HuH-7 (cell line): ENCODE data around the gene HOXB3.

Source experiments
- DNase-seq: peaks from one replicate; pipeline ENCODE4 v3.0.0; 2011; ENCODE audit warnings: low spot score

Gene HOXB3

DNA sequence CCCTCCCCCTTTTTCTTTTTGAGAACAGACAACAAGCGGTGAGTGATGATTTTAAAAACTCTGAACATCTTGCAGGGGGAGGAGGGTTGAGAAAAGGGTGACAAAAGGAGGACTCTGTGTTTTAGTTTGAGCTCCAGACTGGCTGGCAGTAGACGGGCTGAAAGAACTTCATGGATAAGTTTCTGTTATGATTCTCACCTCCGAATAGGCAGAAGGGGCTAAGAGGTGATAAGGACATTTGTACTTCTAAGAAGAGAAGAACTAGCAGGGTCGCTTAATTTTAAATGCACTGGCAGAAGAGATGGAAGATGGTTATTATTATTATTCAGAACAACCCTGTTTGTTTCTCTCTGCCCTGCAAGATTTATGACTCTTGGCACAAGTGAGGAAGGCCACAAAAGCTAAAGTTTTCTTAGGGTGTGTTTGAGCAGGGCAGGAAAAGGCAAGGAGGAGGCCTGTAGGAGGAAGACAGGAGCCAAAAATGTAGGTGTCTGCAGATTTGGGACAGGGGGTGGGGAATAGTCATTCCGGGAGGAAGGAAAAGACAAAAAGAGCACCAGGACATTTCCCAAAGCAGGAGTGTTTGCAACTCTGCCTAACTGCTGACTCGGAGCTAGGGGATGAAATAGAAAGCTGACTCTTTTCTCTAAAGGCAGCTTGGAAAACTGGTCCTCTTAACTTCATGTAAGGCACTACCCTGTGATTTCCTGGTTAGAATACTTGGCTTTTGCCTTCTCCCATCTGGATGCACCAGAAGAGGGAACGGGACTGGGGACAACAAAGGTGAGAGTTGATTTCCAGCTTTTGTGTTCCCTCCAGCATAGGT lies 33.3 kb downstream of the HOXB3 start:
- no peak for DNase-seq

GRCh38 chr17:48556229-48556575 lies 33.8 kb downstream of the HOXB3 start:
- DNase-seq = no peak

DNA sequence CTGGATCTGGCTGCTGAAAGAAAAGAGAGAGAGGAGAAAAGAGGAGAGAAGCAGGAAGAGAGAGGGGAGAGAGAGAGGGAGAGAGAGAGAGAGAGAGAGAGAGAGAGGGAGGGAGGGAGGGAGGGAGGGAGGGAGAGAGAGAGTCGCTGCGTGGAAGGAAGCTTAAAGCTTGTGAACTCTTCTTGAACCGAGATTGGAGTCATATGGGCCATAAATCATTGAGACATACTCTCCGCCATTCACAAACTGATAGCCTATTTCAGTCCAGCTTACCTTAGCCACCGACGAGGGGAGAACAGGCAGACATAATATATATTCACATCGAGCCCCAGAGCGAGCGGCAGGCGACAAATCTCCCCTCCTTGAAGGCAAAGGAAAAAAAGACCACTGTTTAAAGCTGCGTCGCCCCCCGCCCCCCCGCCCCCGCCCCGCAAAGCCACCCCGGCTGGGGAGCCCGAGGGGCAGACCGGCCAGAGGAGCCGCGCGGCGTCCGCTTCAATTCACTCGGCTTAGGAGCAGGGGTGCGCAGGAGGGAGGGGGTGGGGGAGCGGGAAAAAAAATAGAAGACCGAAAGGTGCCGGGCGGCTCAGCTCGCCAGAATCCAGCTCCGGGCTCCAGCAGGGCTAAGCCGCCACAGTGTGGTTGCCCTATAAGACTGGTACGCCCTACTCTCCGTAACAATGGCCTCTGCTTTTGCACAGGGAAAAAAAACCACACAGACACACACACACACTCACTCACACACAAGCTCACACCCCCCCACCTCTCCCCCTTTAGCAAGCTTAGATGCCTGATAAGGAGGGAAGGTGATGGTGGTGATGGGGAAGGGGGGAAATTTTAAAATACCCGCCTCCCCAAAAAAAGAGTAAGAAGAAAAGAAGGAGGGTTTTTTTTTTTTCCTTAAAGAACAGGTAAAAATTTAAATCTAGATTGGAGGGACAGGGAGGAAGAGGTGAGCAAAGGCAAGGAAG lies 34.5 kb downstream of the HOXB3 start:
- peak; percentile 91 for DNase-seq

DNA sequence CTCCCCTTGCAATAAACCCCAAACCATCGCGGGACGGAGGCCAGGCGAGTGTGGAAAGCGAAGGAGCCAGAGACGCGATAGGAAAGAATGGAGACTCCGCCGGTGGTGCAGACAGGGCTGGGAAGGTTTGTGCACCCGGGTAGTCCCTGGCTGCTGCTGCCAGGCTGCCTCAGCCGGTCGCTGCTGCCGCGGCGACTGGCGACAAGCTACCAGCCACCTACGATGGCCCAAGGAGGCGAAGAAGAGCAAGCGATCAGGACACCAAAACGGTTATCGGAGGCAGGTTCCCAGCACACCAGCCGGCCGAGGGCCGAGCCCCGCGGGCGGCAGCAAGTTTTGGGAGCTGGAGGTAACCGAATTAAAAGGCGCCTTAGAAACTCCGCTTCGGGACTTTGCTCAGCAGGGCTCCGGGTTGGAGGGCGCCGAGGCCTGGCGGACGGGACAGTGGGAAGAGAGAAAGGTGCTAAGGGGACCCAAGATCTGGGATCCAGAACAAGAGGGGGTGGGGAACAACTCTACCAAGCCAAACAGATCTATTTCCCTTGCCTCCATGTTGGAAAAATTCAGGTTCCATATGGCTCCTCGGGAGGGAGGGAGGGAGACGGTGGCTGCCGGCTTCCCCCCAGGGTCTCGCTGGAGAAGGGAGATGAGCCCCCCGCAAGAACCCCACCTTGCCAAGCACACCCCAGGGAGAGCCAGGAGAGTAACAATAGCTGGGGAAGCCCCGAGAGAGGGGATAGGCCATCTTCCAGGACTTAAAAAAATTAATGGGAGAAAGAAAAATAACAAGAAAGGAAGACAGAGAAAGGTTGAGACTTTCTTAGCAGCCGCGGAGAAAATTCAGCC lies 35.4 kb downstream of the HOXB3 start:
- DNase-seq = no peak

- DNase-seq = no peak
Measured at GRCh38 chr17:48553826-48554225, 36.2 kb downstream of the HOXB3 start.

DNA sequence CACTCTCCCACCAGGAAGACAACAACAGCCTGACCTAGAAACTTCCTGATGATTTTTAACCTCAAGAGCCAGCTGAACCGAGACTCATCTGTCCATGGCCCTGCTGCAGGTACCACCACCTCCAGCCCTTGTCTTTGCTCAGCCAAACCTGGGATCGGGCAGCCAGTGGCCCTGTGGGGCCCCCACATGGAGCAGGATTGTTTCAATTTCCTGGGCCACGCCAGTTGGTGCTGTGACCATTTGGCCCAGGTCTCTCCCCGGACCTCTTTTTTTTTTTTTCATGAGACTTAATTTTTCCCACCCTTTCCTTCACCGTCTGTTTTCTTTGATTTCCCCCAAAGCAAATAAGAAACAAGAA lies 36.9 kb downstream of the HOXB3 start:
- no peak for DNase-seq

DNA sequence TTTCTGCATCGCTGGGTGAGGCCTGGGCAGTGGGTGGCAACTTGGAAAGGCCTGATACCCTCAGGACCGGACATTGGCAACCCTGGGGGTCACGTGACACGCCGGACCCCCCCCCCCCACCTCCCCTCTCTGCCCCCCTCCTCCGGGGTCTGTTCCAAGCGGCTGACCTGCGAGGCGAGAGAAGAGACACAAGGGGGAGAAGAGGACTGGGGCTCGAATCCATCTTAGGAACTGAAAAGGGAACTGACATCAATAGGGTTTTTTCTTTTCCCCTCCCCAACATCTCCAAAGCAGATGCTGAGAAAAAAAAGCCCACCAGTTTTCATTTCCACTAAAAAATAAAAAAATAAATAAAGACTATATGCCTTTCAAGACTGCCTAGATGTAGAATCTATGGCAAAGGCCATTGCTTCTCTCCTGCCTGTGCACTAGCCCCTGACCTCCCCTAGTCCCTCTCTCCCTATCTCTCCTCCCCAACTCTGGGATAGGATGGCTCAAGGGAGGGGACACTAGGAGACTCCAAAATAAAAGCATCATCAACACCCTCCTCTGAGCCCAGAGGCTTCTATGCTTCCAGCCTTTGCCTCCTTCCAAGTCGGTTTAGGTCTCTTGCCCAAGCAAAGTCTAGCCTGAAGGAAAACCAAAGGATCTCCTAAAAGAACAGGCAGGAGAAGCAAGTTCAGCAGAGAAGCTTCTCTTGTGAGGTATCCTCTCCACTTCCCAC lies 37.4 kb downstream of the HOXB3 start:
- DNase-seq = no peak

DNA sequence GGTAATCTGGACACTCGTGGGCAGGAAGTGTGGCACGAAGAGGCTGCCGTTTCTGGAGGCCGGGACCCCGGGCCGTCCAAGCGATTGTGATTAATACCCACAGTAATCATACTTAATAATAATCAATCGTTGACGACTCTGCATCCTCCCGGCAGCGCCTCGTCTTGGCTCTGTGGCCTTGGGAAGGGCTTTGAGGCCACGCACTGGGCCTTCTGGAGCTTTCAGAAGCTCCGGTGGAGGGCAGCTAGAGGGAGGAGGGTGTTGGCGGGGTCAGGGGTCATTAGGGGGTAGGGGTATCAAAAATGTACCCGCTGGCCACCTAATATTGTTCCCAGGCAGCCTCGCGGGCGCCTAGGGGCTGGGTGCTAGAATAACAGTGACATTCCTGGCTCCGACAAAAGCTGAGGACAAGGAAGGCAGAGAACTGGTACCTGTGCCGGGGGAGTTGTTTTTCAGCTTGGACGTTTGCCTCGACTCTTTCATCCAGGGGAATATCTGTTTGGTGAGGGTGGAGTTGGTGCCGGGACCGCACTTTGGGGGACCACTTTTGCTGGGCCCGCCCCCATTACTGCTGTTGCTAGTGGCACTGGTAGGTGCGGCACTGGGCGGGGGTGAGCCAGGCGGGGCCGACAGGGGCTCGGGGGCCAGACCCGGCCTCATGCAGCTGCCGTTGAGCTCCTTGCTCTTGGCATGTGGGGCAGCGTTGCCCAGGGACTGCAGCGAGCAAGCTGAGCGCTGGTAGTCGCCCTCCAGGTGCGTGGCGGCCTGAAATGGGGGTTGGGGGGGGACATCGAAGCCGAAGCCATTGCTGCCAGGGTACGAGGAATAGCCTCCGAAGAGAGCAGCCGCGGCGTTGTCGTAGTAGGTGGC lies 38.2 kb downstream of the HOXB3 start:
- DNase-seq = no peak

- no peak for DNase-seq
Measured at GRCh38 chr17:48551214-48551555, 38.9 kb downstream of the HOXB3 start.

- no peak for DNase-seq
Measured at GRCh38 chr17:48550502-48551213, 39.4 kb downstream of the HOXB3 start.

DNA sequence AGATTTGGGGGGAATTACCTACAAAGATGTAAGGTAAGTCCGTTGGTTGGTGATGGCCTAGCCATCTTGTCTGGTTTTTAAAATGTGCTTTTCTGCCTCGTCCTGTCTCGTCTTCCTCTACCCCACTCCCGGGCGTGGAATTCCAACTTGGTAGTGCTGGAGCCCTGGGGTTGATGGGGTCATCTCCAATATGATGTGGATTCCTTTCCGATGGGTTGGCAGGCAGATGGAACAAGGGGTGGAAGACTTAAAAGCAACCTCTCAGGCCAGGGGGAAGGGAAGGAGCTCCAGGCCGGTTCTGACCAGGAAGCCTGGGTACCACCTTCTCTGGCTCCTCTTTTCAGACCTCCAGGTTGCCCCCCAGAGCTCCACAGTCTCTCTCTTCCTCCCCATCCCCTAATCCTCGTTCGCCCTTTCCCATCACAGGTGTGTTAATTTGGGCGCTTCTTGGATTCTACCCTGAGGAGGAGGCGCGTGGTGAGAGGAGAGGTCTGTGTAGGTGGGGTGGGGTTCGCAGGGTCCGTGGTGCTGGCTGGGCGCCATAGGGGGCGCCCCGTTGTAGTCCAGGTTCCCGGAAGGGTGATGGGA lies 40.0 kb downstream of the HOXB3 start:
- DNase-seq = no peak

- no peak for DNase-seq
Measured at GRCh38 chr17:48549281-48549630, 40.8 kb downstream of the HOXB3 start.

DNA sequence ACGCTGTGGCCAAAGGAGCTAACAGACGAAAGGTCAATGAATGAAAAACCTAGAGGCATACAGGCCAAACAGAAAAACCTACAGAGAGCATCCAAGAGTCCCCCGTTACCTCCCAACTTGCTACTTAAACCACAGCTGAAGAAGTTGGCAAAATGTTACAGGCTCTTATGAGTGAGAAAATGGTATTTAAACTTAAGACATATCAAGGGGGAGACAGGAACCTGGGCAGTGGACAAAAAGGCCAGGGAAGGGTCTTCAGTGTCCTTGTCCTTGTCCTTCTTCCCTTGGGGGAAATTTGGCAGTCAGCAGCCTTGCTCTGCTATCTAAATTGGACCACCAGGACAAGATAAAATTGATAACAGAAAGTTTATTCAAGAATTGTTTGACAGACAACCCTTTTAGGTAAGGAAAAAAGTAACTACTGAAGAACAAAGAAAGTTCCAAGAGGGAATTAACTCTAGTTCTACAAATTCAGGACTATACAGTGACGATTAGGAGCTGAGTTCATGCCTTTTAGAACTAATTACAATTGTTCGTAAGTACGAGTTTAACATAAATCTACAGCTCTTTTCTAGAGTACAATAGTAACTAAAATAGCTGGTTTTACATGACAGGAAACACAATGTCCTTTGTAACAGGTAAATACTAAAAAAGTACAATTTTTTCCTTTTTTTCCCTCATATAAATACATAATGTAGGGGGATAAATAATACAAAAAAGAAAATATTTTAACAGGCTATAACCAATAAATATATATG lies 41.3 kb downstream of the HOXB3 start:
- DNase-seq = no peak

DNA sequence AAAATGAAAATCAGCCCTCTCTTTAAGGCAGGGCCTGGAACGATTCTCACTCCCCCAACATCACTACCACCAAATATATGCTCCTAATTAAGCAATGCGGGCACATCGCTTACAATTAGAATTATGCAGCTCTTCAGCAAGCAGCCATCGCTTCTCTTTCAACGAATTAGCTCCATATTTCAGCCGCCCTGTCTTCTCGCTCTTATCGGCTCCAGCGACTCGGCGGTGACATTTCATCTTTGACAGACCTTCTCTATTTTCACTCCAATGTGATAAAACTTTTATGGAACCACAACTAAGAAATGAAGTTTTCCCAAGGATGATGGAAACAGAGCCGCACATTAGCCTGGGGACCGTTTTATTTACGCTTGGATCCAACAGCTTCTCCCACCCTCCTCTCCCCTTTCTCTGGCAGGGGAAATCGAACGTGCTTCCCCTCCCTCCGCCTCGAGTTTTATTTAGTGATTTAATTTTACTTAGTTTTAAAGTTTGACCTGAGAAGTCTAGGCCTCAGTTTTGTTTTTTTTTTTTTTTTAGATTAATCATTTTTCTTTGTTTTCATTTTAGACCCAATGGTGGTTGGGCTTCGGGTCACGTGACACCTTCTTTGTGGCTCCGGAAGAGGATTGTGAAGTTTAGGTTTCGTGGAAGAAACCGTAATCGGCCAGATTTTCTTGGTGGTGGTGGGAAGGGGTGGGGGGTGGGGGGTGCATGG lies 42.1 kb downstream of the HOXB3 start:
- DNase-seq = no peak

- DNase-seq = peak; percentile 73
Measured at GRCh38 chr17:48546924-48547807, 42.9 kb downstream of the HOXB3 start.

- DNase-seq = no peak
Measured at GRCh38 chr17:48546137-48546923, 43.7 kb downstream of the HOXB3 start.

- no peak for DNase-seq
Measured at GRCh38 chr17:48545539-48545938, 44.5 kb downstream of the HOXB3 start.
